GM12874 (cell line): ENCODE measurements around the gene IL24.

Source experiments
- CTCF ChIP-seq: IDR thresholded peaks from 2 replicates; pipeline ENCODE4 v1.5.1; 2011; ENCODE audit warnings: low read depth, mild to moderate bottlenecking, control low read depth, low read length, moderate library complexity; ENCODE audit not compliant: insufficient read depth

The IL24 gene

DNA sequence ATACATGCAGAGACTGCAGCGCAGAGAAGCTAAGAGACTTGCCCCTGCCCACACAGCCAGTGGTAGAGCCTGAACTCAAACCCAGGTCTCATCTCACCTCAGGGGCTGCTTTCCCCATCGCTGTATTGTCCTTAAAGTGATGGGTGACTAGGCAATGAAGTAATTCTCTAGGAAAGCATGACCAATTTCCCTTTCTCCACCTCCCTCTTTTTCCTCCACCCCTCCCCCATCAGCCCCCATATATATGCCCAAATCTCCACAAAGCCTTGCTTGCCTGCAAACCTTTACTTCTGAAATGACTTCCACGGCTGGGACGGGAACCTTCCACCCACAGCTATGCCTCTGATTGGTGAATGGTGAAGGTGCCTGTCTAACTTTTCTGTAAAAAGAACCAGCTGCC, at the start of gene IL24:
TSS of gene IL24 (plus strand) at position 269 of the 400 bp plus-strand sequence. CDS start 390 bp downstream, outside the sequence.
- no peak for TF ChIP-seq CTCF

GRCh38 chr1:206847946-206848345, 49.3 kb upstream of the IL24 start:
- TF ChIP-seq CTCF: no peak

DNA sequence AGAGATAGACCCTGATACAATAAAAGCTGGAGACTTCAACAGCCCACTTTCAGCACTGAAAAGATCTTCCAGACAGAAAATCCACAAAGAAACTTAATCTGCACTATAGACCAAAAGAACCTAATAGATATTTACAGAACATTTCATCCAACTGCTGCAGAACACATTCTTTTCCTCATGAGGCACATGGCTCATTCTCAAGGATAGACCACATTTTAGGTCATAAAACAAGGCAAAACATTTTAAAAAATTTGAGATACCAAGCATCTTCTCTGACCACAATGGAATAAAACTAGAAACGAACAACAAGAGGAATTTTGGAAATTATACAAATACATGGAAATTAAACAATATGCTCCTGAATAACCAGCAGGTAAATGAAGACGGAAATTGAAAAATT, 46.8 kb upstream of the IL24 start:
- TF ChIP-seq CTCF: no peak

DNA sequence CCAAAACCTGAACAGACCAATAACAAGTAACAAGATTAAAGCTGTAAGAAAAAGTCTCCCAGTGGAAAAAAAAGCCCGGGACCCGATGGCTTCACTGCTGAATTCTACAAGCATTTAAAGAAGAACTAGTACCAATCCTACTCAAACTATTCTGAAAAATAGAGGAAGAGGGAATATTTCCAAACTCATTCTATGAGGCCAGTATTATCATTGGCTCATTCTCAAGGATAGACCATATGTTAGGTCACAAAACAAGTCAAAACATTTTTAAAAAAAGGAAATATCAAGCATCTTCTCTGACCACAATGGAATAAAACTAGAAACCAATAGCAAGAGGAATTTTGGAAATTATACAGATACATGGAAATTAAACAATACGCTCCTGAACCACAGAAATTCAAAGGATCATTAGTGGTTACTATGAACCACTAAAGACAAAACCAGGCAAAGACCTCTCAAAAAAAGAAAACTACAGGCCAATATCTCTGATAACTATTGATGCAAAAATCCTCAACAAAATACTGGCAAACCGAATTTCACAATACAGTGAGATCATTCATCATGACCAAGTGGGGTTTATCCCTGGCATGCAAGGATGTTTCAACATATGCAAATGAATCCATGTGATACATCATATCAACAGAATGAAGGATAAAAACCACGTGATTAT, 45.8 kb upstream of the IL24 start:
- no peak for TF ChIP-seq CTCF

DNA sequence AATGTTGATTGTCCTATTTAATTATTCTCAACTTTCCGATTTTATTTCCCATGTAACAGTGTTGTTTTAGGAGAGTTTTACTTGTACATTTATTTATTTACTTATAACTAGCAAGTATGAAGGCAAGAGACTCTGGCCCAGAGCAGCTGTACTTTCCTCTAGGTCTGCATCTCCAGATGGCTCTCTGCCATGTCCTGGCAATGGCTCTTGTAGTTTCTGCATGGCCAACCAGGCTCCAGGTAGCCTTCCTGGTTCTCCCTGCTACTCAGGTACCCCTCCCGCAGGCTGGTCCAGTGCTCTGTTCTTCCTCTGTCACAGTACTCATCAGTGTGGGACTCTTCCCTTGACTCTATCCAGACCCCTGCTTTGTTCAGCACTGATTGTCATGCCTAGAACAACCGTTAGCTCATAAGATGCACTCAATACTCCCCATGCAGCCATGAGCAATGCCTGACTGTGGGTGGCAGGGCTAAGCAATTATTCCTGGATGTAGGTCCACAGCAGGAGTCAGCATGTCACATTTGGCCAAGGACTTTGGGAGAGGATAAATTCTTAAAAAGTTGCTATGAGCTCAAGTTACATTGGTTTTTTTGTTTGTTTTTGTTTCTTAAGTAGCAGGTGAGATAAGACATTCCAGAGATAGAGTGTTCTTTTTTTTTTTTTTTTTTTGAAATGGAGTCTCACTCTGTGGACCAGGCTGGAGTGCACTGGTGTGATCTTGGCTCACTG, 42.7 kb upstream of the IL24 start:
- TF ChIP-seq CTCF: no peak

DNA sequence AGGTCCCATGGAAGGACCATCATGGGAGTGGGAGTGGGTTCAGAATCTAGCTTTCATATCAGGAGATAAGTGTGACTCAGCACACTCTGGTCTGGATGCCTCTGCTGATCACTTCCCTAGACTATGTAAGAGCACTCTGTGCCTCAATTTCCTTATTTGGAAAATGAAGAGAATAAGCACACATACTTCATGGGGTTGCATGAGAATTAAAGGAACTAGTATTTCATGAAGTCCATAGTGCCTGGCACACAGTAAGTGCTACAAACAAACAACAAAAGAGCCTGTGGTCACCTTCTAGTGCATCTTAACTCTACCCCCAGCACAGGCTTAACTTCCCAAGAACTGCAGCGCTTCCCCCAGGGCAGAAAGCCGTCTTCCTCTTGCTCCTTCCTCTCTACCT, 41.4 kb upstream of the IL24 start:
- TF ChIP-seq CTCF: no peak

DNA sequence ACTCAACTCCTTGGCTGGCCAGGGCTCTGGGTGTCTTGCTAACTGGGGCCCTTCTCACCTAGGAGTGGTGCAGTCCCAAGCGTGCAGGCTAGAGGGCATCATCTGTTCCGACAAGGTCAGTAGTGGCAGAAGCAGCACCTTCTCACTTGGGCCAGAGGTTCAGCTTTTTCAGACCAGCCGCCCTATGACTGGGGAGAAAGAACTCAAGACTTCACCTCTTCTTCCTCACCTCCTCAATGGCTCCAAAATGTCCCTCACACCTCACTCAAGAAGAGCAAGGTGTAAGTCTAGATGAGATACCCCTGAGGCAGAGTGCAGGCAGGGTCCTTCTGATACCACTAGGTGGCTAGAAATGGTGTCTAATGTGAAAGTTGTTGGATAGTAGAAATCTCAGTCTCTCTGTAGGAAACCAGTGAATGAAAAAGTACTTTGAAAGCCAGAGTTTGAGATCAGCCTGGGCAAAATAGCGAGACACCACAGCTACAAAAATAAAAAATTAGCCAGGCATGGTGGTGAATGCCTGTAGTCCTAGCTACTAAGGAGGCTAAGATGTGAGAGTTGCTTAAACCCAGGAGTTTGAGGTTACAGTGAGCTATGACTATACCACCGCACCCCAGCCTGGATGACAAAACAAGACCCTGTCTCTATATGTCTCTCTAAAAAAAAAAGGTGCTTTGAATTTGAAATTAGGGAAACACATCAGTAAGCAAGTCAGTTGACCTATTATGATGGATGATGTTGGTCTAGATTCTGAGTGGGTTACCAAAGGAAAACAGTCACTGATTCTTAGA, 40.4 kb upstream of the IL24 start:
- TF ChIP-seq CTCF: peak; percentile 34; the same call in 1 of the 2 replicates
